Mammary epithelial cell (primary cell): ENCODE data around the gene ZBTB43.

Experiments
- EZH2 ChIP-seq: IDR thresholded peaks from 2 replicates; pipeline ENCODE4 v1.6.1; 2012; ENCODE audit warnings: low read length, inconsistent platforms, borderline replicate concordance
- TF ChIP-seq, protein P1 (sequence below), 2 donors: IDR thresholded peaks in 1 of 2; conservative IDR thresholded peaks in 1 of 2; 2 replicates each; pipeline ENCODE4 v1.5.1; 2011 to 2012; ENCODE audit warnings: inconsistent platforms in 2 of 2, low read length in 2 of 2, mild to moderate bottlenecking in 2 of 2, control low read depth in 1 of 2, low read depth in 1 of 2; ENCODE audit not compliant: insufficient read depth in 1 of 2; ENCODE audit errors: extremely low read depth in 1 of 2

DNA sequence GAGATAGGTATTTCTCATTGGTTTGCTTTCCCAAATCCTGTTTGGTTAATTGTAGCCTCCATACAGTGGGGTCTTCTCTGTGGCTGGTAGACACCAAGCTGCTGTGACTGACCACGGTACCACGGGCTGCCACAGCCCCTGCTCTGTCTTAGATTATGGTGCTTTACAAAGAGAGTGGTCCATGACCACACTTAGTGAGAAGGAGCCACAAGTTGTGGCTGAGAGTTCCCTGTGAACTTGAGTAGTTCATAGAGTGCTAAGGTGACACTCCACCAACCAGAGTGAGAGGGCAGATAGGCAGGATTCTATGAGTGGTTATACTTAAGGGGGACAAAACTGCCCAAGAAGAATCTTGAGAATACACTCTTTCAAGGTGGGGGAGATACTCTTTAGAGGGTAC lies 29.8 kb downstream of the ZBTB43 start:
- TF ChIP-seq, protein P1, sequence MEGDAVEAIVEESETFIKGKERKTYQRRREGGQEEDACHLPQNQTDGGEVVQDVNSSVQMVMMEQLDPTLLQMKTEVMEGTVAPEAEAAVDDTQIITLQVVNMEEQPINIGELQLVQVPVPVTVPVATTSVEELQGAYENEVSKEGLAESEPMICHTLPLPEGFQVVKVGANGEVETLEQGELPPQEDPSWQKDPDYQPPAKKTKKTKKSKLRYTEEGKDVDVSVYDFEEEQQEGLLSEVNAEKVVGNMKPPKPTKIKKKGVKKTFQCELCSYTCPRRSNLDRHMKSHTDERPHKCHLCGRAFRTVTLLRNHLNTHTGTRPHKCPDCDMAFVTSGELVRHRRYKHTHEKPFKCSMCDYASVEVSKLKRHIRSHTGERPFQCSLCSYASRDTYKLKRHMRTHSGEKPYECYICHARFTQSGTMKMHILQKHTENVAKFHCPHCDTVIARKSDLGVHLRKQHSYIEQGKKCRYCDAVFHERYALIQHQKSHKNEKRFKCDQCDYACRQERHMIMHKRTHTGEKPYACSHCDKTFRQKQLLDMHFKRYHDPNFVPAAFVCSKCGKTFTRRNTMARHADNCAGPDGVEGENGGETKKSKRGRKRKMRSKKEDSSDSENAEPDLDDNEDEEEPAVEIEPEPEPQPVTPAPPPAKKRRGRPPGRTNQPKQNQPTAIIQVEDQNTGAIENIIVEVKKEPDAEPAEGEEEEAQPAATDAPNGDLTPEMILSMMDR (conservative IDR thresholded peaks at IDR 0.05 in 1 of 2, IDR thresholded peaks at IDR 0.05 in 1 of 2; ENCODE audit: extremely low read depth in 1 of 2, insufficient read depth in 1 of 2, low read depth in 1 of 2, low read length in 2 of 2): no peak
- TF ChIP-seq EZH2: no peak
